ENCODE results near the gene POP4.

Gene POP4

GRCh38 chr19:29563486-29564101 lies 42.5 kb upstream of the POP4 start:
- H3K4me3 ChIP-seq (ENCODE audit: low read depth, low read length), result no peak overlapping the region
- no peak for DNase-seq (ENCODE audit: low read depth)
- no peak for TF ChIP-seq CTCF (IDR thresholded peaks at IDR 0.05; ENCODE audit: control insufficient read depth, extremely low read depth, insufficient read depth)

GRCh38 chr19:29564574-29565005 lies 41.5 kb upstream of the POP4 start:
- TF ChIP-seq CTCF (IDR thresholded peaks at IDR 0.05; ENCODE audit: control insufficient read depth, extremely low read depth, insufficient read depth), result no peak
- H3K4me3 ChIP-seq (ENCODE audit: low read depth, low read length), result no peak overlapping the region
- no peak for DNase-seq (ENCODE audit: low read depth)

GRCh38 chr19:29565171-29565570 lies 40.9 kb upstream of the POP4 start:
- DNase-seq (ENCODE audit: low read depth), result no peak
- no peak for TF ChIP-seq CTCF (IDR thresholded peaks at IDR 0.05; ENCODE audit: control insufficient read depth, extremely low read depth, insufficient read depth)
- H3K4me3 ChIP-seq (ENCODE audit: low read depth, low read length), result no peak overlapping the region

- TF ChIP-seq CTCF (IDR thresholded peaks at IDR 0.05; ENCODE audit: control insufficient read depth, extremely low read depth, insufficient read depth), result no peak
- no peak overlapping the region for H3K4me3 ChIP-seq (ENCODE audit: low read depth, low read length)
- no peak for DNase-seq (ENCODE audit: low read depth)
Observed at GRCh38 chr19:29566496-29567054, 39.5 kb upstream of the POP4 start.

GRCh38 chr19:29567366-29567915 lies 38.6 kb upstream of the POP4 start:
- no peak overlapping the region for H3K4me3 ChIP-seq (ENCODE audit: low read depth, low read length)
- no peak for DNase-seq (ENCODE audit: low read depth)
- no peak for TF ChIP-seq CTCF (IDR thresholded peaks at IDR 0.05; ENCODE audit: control insufficient read depth, extremely low read depth, insufficient read depth)

GRCh38 chr19:29568036-29569025 lies 37.8 kb upstream of the POP4 start:
- H3K4me3 ChIP-seq (ENCODE audit: low read depth, low read length), result no peak overlapping the region
- DNase-seq (ENCODE audit: low read depth), result no peak
- no peak for TF ChIP-seq CTCF (IDR thresholded peaks at IDR 0.05; ENCODE audit: control insufficient read depth, extremely low read depth, insufficient read depth)

Measured in LNCaP clone FGC (cell line).